GM12878 (cell line): Measurements from ENCODE around the gene TBC1D25.

Experiments used
- ATF2 ChIP-seq: IDR thresholded peaks from 2 replicates; pipeline ENCODE4 v1.6.1; 2012; ENCODE audit warnings: low read length, inconsistent platforms
- CTCF ChIP-seq, 3 experiments: IDR thresholded peaks in 2 of 3; conservative IDR thresholded peaks in 1 of 3; 2 replicates each; pipeline ENCODE4 v1.5.1; 2011; ENCODE audit warnings: low read depth in 3 of 3, low read length in 3 of 3, mild to moderate bottlenecking in 3 of 3, control low read depth in 2 of 3, moderate library complexity in 2 of 3, inconsistent platforms in 1 of 3, mixed read lengths in 1 of 3; ENCODE audit not compliant: control insufficient read depth in 2 of 3, insufficient read depth in 1 of 3; ENCODE audit errors: extremely low read depth in 1 of 3
- EZH2 ChIP-seq: IDR thresholded peaks from 2 replicates; pipeline ENCODE4 v1.6.1; 2012; ENCODE audit warnings: low read depth, mild to moderate bottlenecking, control low read depth, inconsistent platforms, low read length, borderline replicate concordance; ENCODE audit not compliant: control insufficient read depth
- POLR2AphosphoS5 ChIP-seq: IDR thresholded peaks from 2 replicates; pipeline ENCODE4 v1.6.1; 2011; ENCODE audit warnings: mild to moderate bottlenecking, low read length, inconsistent platforms
- RUNX3 ChIP-seq: IDR thresholded peaks from 2 replicates; pipeline ENCODE4 v1.6.1; 2012; ENCODE audit warnings: low read length, inconsistent platforms
- SIN3A ChIP-seq: IDR thresholded peaks from 2 replicates; pipeline ENCODE4 v1.6.1; 2012; ENCODE audit warnings: low read depth, low read length, improper control_type of control experiment
- SPI1 ChIP-seq: IDR thresholded peaks from 2 replicates; pipeline ENCODE4 v1.6.1; 2011; ENCODE audit warnings: low read depth, mild to moderate bottlenecking, low read length, moderate library complexity, borderline replicate concordance; ENCODE audit not compliant: insufficient read depth
- YY1 ChIP-seq: IDR thresholded peaks from 2 replicates; pipeline ENCODE4 v1.6.1; 2011; ENCODE audit warnings: low read depth, mild to moderate bottlenecking, low read length

- TF ChIP-seq RUNX3 (no peak), CTCF (IDR thresholded peaks at IDR 0.05 in 2 of 3, conservative IDR thresholded peaks at IDR 0.05 in 1 of 3; ENCODE audit: control insufficient read depth in 2 of 3, extremely low read depth in 1 of 3, insufficient read depth in 1 of 3, low read depth in 3 of 3, low read length in 3 of 3) (no peak), POLR2AphosphoS5 (no peak), YY1 (no peak), SIN3A (no peak), SPI1 (no peak), ATF2 (no peak), EZH2 (no peak)
These were observed 21.2 kb downstream of the TBC1D25 start for GRCh38 chrX:48560681-48561080.
